ENCODE data around the gene CEP43. TPM values are rescaled to one million over a fixed set of nuclear protein-coding genes. Genes with fewer than 3 reads are reported as not detected.

CEP43 gene
- total RNA-seq, 5 donors from 2014 or later (not counting 1 experiment from before 2014, with no cell fraction given): 12.3 to 15.9 (median 14.8) TPM

GRCh38 chr6:166960609-166960978, 38.6 kb upstream of the CEP43 start:
- no CpG with 5 or more reads among the region's 3 CpGs for WGBS (ENCODE audit: insufficient coverage)
- peak overlapping the region; percentile 99 for H3K27ac Mint-ChIP-seq
- DNase-seq (no peak), ATAC-seq (replicated peaks in 1 of 4) (no peak)
- no peaks in the 10 kb centered on the region for H3K27me3 Mint-ChIP-seq
- no peak overlapping the region for H3K4me3 ChIP-seq (ENCODE audit: control insufficient read depth in 1 of 2, extremely low read depth in 1 of 2, low read length in 1 of 2)
- peaks cover 5% of the 10 kb centered on the region for H3K36me3 Mint-ChIP-seq
- H3K27me3 ChIP-seq (replicated peaks in 1 of 2; ENCODE audit: control insufficient read depth in 2 of 2, extremely low read depth in 1 of 2, insufficient read depth in 2 of 2, low read length in 1 of 2): no peaks in the 10 kb centered on the region
- H3K4me3 Mint-ChIP-seq: peak overlapping the region in 1 of 3 donors; percentile 92
- peaks cover 29 to 45% of the 10 kb centered on the region in 2 experiments for H3K4me1 ChIP-seq (ENCODE audit: control insufficient read depth in 1 of 2, extremely low read depth in 1 of 2, insufficient read depth in 2 of 2, low read length in 2 of 2)
- H3K9me3 ChIP-seq: no peaks in the 10 kb centered on the region
- CTCF ChIA-PET: interaction anchor here (1.7 to 2.6 kb wide), 2 partner anchors 29 kb away, joined by 17 to 24 read pairs; no protein-coding TSS in a partner anchor
- no peaks in the 10 kb centered on the region for H3K36me3 ChIP-seq (ENCODE audit: control insufficient read depth in 2 of 2, extremely low read depth in 1 of 2, insufficient read depth in 1 of 2, low read length in 1 of 2)
- peaks cover 37 to 42% (median 41%) of the 10 kb centered on the region in 3 donors for H3K4me1 Mint-ChIP-seq
- no peak overlapping the region for H3K27ac ChIP-seq (ENCODE audit: low read length)
- H3K9me3 Mint-ChIP-seq: peaks cover 0 to 9% (median 6%) of the 10 kb centered on the region in 3 donors
- POLR2A ChIA-PET: interaction anchor here in 1 of 2 donors (1.2 kb wide), 1 partner anchor 10 kb away, joined by 3 read pairs; no protein-coding TSS in a partner anchor

DNA sequence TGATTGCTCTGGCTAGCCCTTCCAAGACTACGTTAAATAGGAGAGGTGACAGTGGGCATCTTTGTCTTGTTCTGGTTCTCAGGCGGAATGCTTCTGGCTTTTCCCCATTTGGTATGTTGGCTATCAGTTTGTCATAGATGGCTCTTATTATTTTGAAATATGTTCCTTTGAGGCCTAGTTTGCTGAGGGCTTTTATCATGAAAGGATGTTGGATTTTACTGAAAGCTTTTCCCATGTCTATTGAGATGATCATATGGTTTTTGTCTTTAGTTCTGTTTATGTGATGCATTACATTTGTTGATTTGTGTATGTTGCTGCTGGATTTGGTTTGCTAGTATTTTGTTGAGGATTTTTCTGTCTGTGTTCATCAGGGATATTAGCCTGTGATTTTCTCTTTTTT, 32.9 kb upstream of the CEP43 start:
- no peaks in the 10 kb centered on the region for H3K27me3 Mint-ChIP-seq
- no peak for ATAC-seq (replicated peaks in 1 of 4)
- H3K4me1 Mint-ChIP-seq: peaks cover 14 to 28% (median 22%) of the 10 kb centered on the region in 3 donors
- Histone ChIP-seq H3K27ac (ENCODE audit: low read length) (no peak overlapping the region), H3K36me3 (ENCODE audit: control insufficient read depth in 2 of 2, extremely low read depth in 1 of 2, insufficient read depth in 1 of 2, low read length in 1 of 2) (no peaks in the 10 kb centered on the region), H3K27me3 (replicated peaks in 1 of 2; ENCODE audit: control insufficient read depth in 2 of 2, extremely low read depth in 1 of 2, insufficient read depth in 2 of 2, low read length in 1 of 2) (no peaks in the 10 kb centered on the region), H3K4me1 (ENCODE audit: control insufficient read depth in 1 of 2, extremely low read depth in 1 of 2, insufficient read depth in 2 of 2, low read length in 2 of 2) (peaks cover 15 to 19% of the 10 kb centered on the region in 2 experiments), H3K4me3 (ENCODE audit: control insufficient read depth in 1 of 2, extremely low read depth in 1 of 2, low read length in 1 of 2) (no peak overlapping the region), H3K9me3 (no peaks in the 10 kb centered on the region)
- H3K36me3 Mint-ChIP-seq: peaks cover 19% of the 10 kb centered on the region
- DNase-seq: no peak
- WGBS (ENCODE audit: insufficient coverage): 100% methylated on average over 2 of the region's 2 CpGs
- no peak overlapping the region for H3K4me3 Mint-ChIP-seq
- ChIA-PET POLR2A (no interaction called here), CTCF (no interaction called here)
- peaks cover 4 to 27% (median 10%) of the 10 kb centered on the region in 3 donors for H3K9me3 Mint-ChIP-seq
- H3K27ac Mint-ChIP-seq: peak overlapping the region in 1 of 2 donors; percentile 66

GRCh38 chr6:166969390-166970002, 29.7 kb upstream of the CEP43 start:
- CTCF ChIA-PET: no interaction called here
- Histone ChIP-seq H3K36me3 (ENCODE audit: control insufficient read depth in 2 of 2, extremely low read depth in 1 of 2, insufficient read depth in 1 of 2, low read length in 1 of 2) (no peaks in the 10 kb centered on the region), H3K9me3 (no peaks in the 10 kb centered on the region), H3K4me1 (ENCODE audit: control insufficient read depth in 1 of 2, extremely low read depth in 1 of 2, insufficient read depth in 2 of 2, low read length in 2 of 2) (peaks cover 15 to 29% of the 10 kb centered on the region in 2 experiments), H3K27ac (ENCODE audit: low read length) (peak overlapping the region; percentile 25), H3K27me3 (replicated peaks in 1 of 2; ENCODE audit: control insufficient read depth in 2 of 2, extremely low read depth in 1 of 2, insufficient read depth in 2 of 2, low read length in 1 of 2) (no peaks in the 10 kb centered on the region), H3K4me3 (ENCODE audit: control insufficient read depth in 1 of 2, extremely low read depth in 1 of 2, low read length in 1 of 2) (peak overlapping the region in 1 of 2 donors; percentile 0)
- POLR2A ChIA-PET: interaction anchor here in 1 of 2 donors (1.0 kb wide), 1 partner anchor 13 kb away, joined by 3 read pairs; the partner anchor contains the start of gene RNASET2
- WGBS (ENCODE audit: insufficient coverage): 59% methylated on average over 3 of the region's 8 CpGs
- H3K4me1 Mint-ChIP-seq: peaks cover 19 to 50% (median 42%) of the 10 kb centered on the region in 3 donors
- ATAC-seq (replicated peaks in 1 of 4) (peak; percentile 45 to 71 (median 70)), DNase-seq (peak in 5 of 35 experiments; percentile 18 to 41 (median 30))
- peaks cover 21% of the 10 kb centered on the region for H3K36me3 Mint-ChIP-seq
- H3K9me3 Mint-ChIP-seq: peaks cover 3 to 17% (median 4%) of the 10 kb centered on the region in 3 donors
- H3K27me3 Mint-ChIP-seq: no peaks in the 10 kb centered on the region
- H3K27ac Mint-ChIP-seq: peak overlapping the region; percentile 87 to 92
- H3K4me3 Mint-ChIP-seq: peak overlapping the region; percentile 29 to 73 (median 45)

- Mint-ChIP-seq H3K36me3 (peaks cover 26% of the 10 kb centered on the region), H3K9me3 (peaks cover 3 to 17% (median 4%) of the 10 kb centered on the region in 3 donors), H3K27me3 (no peaks in the 10 kb centered on the region), H3K27ac (peak overlapping the region; percentile 87 to 92), H3K4me1 (peaks cover 19 to 50% (median 44%) of the 10 kb centered on the region in 3 donors), H3K4me3 (peak overlapping the region in 1 of 3 donors; percentile 73)
- no peaks in the 10 kb centered on the region for H3K9me3 ChIP-seq
- H3K27ac ChIP-seq (ENCODE audit: low read length): peak overlapping the region; percentile 39
- ATAC-seq (replicated peaks in 1 of 4) (peak in 1 of 4 experiments; percentile 24), DNase-seq (no peak)
- no peaks in the 10 kb centered on the region for H3K36me3 ChIP-seq (ENCODE audit: control insufficient read depth in 2 of 2, extremely low read depth in 1 of 2, insufficient read depth in 1 of 2, low read length in 1 of 2)
- POLR2A ChIA-PET: interaction anchor here in 1 of 2 donors (1.0 kb wide), 1 partner anchor 14 kb away, joined by 3 read pairs; the partner anchor contains the start of gene RNASET2
- peaks cover 15 to 29% of the 10 kb centered on the region in 2 experiments for H3K4me1 ChIP-seq (ENCODE audit: control insufficient read depth in 1 of 2, extremely low read depth in 1 of 2, insufficient read depth in 2 of 2, low read length in 2 of 2)
- CTCF ChIA-PET: no interaction called here
- no peaks in the 10 kb centered on the region for H3K27me3 ChIP-seq (replicated peaks in 1 of 2; ENCODE audit: control insufficient read depth in 2 of 2, extremely low read depth in 1 of 2, insufficient read depth in 2 of 2, low read length in 1 of 2)
- no peak overlapping the region for H3K4me3 ChIP-seq (ENCODE audit: control insufficient read depth in 1 of 2, extremely low read depth in 1 of 2, low read length in 1 of 2)
Observed at GRCh38 chr6:166970091-166970490, 29.1 kb upstream of the CEP43 start.

DNA sequence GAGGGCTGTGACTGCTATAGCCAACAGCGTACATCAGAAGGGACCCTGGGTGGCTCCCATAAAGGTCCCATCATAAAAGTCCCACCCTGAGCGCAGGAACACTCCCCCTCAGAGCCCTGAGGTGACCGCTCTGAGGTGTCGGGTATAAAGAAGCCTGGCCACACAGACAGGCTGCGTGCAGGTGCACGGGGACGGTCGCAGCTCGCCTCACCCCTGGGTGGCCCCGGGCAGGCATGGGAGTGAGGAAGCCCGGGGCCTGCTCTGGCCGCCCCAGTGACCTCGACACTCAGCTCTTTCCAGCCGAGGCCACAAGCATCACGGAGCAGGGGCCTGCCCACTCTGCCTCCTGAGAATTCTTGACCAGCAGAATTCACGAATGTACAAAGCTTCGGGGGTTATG, 28.4 kb upstream of the CEP43 start:
- CTCF ChIA-PET: no interaction called here
- peak overlapping the region; percentile 39 for H3K27ac ChIP-seq (ENCODE audit: low read length)
- WGBS (ENCODE audit: insufficient coverage): 96% methylated on average over 15 of the region's 17 CpGs
- peak overlapping the region; percentile 87 to 92 for H3K27ac Mint-ChIP-seq
- no peak overlapping the region for H3K4me3 ChIP-seq (ENCODE audit: control insufficient read depth in 1 of 2, extremely low read depth in 1 of 2, low read length in 1 of 2)
- H3K36me3 ChIP-seq (ENCODE audit: control insufficient read depth in 2 of 2, extremely low read depth in 1 of 2, insufficient read depth in 1 of 2, low read length in 1 of 2): no peaks in the 10 kb centered on the region
- peaks cover 3 to 17% (median 4%) of the 10 kb centered on the region in 3 donors for H3K9me3 Mint-ChIP-seq
- H3K4me1 ChIP-seq (ENCODE audit: control insufficient read depth in 1 of 2, extremely low read depth in 1 of 2, insufficient read depth in 2 of 2, low read length in 2 of 2): peaks cover 15 to 29% of the 10 kb centered on the region in 2 experiments
- peaks cover 19 to 50% (median 44%) of the 10 kb centered on the region in 3 donors for H3K4me1 Mint-ChIP-seq
- peaks cover 26% of the 10 kb centered on the region for H3K36me3 Mint-ChIP-seq
- no peaks in the 10 kb centered on the region for H3K9me3 ChIP-seq
- no peak for DNase-seq
- ATAC-seq (replicated peaks in 1 of 4): no peak
- no peak overlapping the region for H3K4me3 Mint-ChIP-seq
- POLR2A ChIA-PET: no interaction called here
- no peaks in the 10 kb centered on the region for H3K27me3 ChIP-seq (replicated peaks in 1 of 2; ENCODE audit: control insufficient read depth in 2 of 2, extremely low read depth in 1 of 2, insufficient read depth in 2 of 2, low read length in 1 of 2)
- H3K27me3 Mint-ChIP-seq: no peaks in the 10 kb centered on the region

DNA sequence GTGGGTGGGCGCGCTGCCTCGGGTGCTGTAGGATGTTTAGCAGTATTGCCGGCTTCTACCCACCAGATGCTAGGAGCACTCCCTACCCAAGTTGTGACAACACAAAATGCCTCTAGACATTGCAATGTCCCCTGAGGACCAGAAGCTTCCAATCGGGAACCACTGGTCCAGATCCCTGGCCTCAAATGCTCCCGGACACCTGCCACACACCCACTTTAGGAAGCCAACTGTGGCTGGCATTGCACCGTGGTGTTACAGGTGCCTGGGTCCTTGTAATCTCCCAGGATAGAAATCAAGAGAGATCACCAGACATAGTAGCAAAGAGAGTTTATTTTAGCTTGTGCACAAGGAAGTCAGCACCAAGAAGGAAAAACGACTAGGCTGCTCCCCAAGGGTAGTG, 27.9 kb upstream of the CEP43 start:
- H3K4me1 ChIP-seq (ENCODE audit: control insufficient read depth in 1 of 2, extremely low read depth in 1 of 2, insufficient read depth in 2 of 2, low read length in 2 of 2): peaks cover 15 to 29% of the 10 kb centered on the region in 2 experiments
- H3K9me3 Mint-ChIP-seq: peaks cover under 1 to 14% (median 4%) of the 10 kb centered on the region in 3 donors
- H3K36me3 ChIP-seq (ENCODE audit: control insufficient read depth in 2 of 2, extremely low read depth in 1 of 2, insufficient read depth in 1 of 2, low read length in 1 of 2): no peaks in the 10 kb centered on the region
- no peaks in the 10 kb centered on the region for H3K9me3 ChIP-seq
- 98% methylated on average over 7 of the region's 8 CpGs for WGBS (ENCODE audit: insufficient coverage)
- H3K4me1 Mint-ChIP-seq: peaks cover 19 to 49% (median 44%) of the 10 kb centered on the region in 3 donors
- no peak overlapping the region for H3K4me3 ChIP-seq (ENCODE audit: control insufficient read depth in 1 of 2, extremely low read depth in 1 of 2, low read length in 1 of 2)
- DNase-seq (no peak), ATAC-seq (replicated peaks in 1 of 4) (no peak)
- H3K27me3 Mint-ChIP-seq: no peaks in the 10 kb centered on the region
- no peak overlapping the region for H3K4me3 Mint-ChIP-seq
- no peak overlapping the region for H3K27ac ChIP-seq (ENCODE audit: low read length)
- H3K36me3 Mint-ChIP-seq: peaks cover 22% of the 10 kb centered on the region
- CTCF ChIA-PET: no interaction called here
- H3K27ac Mint-ChIP-seq: peak overlapping the region; percentile 71 to 90
- no peaks in the 10 kb centered on the region for H3K27me3 ChIP-seq (replicated peaks in 1 of 2; ENCODE audit: control insufficient read depth in 2 of 2, extremely low read depth in 1 of 2, insufficient read depth in 2 of 2, low read length in 1 of 2)
- POLR2A ChIA-PET: no interaction called here
